ENCODE results near the gene KLHL3.

Gene KLHL3

GRCh38 chr5:137572042-137572695 lies 163.7 kb downstream of the KLHL3 start:
- DNase-seq: peak; percentile 29

- DNase-seq: no peak
These were observed 165.8 kb downstream of the KLHL3 start for GRCh38 chr5:137570070-137570469.

Measured in fibroblast of skin of scalp (primary cell).